MV-4-11 (cell line): ENCODE data around the gene TUFM.
"Not testable (repeated sequence)": the region's sequence is repeated elsewhere in the genome, so short reads cannot be mapped to it uniquely, and the experiment has no call there.

Experiments
- DNase-seq: peaks from one replicate; lab custom pipeline; 2025; lab: John Stamatoyannopoulos, UW

TUFM gene

GRCh38 chr16:28838558-28838918, 7.6 kb downstream of the TUFM start:
- no peak for DNase-seq

- no peak for DNase-seq
Measured at GRCh38 chr16:28837672-28838557, 8.2 kb downstream of the TUFM start.

- no peak for DNase-seq
Measured at GRCh38 chr16:28836761-28837064, 9.4 kb downstream of the TUFM start.

- DNase-seq: no peak
Measured at GRCh38 chr16:28835864-28836760, 10.0 kb downstream of the TUFM start.

- DNase-seq: no peak
Measured at GRCh38 chr16:28834873-28835863, 11.0 kb downstream of the TUFM start.

DNA sequence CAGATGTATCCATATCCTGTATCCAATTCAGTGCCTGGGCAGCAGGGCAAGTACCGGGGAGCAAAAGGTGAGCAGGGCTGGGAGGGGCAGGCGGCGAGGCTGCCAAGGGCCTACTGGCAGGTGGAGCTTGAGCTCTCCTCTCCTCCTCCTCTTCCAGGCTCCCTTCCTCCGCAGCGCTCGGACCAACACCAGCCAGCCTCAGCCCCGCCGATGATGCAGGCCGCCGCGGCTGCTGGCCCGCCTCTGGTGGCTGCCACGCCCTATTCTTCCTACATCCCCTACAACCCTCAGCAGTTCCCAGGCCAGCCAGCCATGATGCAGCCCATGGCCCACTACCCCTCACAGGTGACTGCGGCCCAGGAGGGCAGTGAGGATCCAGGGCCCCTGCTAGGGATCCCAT, 11.8 kb downstream of the TUFM start:
- no peak for DNase-seq

DNA sequence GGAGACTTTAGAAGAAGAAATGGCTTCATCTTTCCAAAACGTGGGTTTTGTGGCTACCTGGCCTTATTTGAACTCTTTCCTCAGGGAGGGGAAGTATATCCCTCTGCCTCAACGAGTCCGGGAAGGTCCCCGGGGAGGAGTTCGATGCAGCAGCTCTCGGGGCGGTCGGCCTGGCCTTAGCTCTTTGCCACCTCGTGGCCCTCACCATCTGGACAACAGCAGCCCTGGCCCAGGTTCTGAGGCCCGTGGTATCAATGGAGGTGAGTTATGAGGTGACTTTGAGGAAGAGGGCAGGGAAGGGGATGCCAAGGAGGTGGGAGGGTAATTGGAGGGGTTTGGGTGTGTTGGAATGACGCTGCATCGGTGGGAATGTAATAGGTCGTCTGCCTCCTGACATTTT, 15.6 kb downstream of the TUFM start:
- DNase-seq: no peak

GRCh38 chr16:28829747-28830146, 16.4 kb downstream of the TUFM start:
- no peak for DNase-seq

DNA sequence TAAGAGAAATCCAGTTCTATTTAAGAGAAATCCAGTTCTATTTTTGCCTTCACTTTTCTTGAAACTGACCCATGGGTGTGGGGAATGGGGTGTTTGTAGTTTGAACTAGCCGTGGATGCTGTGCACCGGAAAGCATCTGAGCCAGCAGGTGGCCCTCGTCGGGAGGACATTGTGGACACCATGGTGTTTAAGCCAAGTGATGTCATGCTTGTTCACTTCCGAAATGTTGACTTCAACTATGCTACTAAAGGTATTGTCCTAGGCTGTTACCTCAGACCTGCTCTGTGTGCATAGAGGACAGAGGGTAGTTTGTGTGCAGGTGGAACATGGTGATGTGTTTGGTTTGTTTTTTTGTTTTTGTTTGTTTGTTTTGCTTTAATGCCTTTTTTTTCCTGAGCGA, 20.0 kb downstream of the TUFM start:
- no peak for DNase-seq

DNA sequence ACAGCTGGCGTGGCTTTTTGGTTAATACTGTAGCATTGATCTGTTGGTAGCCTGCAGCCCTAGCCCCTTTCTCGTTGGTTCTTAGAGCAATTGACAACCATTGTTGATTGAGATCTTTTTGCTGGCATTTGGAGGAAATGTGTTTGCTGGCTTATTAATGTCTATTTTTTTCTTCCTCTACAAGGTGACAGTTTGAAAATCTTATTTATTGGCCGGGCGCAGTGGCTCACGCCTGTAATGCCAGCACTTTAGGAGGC, 21.5 kb downstream of the TUFM start:
- DNase-seq: no peak

DNA sequence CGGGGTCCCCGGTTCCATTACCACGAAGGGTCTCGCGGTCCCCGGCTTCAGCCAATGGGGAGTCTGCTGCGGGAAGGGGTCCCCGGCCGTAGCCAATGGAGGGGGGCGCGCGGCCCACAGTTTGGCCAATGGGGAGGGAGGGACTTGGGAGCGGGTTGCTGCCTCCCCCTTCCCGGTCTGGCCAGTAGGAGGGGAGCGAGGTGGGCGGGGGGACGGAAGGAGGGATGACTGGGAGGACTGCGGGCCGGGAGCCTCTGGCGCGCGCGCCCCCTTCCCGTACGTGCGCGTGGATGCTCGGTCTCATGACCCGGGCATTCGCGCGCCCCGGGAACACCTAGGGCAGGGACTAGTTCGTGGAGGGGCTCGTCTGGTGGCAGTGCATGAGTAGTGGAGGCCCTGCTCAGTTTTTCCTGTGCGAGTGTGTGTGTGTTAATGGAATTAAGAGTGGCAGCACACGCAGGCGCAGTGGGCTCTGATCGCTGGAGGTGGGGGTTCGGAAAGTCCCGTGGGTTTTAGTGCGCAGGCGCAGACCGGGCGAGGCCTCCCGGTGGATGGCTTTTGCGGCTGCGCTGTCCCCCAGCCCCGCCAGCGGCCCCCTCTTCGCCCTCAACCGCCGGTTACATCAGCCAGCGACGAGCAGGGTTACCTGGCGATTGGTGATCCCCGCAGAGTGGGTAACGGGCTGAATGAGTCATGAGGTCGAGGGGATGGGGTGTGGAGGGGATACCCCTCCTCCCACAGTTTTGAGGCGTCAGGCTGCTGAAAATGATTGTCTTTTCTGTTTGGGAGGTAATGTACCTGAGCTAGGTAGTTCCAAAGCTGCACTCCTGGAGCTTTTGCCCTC, 22.1 kb downstream of the TUFM start:
- peak; percentile 94 for DNase-seq

DNA sequence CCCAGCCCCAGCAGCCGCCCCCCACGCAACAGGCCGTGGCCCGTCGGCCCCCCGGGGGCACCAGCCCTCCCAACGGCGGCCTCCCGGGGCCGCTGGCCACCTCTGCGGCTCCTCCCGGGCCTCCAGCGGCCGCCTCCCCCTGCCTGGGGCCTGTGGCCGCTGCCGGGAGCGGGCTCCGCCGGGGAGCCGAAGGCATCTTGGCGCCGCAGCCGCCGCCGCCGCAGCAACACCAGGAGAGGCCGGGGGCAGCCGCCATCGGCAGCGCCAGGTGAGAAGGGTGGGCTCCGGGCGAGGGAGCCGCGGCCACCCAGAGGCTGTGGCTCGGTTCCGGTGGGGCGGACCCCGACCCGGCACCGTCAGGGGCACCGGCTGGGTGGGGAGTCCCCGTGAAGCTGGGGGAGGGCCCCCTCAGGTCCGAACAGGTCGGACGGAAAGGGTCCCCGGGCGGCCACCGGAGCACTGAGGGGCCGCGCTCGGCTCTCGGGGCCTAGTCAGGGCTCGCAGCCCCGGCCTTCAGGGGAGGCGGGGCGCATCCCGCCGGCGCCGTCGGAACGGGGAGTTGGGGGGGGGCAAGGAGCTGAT, 22.8 kb downstream of the TUFM start:
- DNase-seq: no peak

- DNase-seq: peak; percentile 93
Measured at GRCh38 chr16:28822520-28823290, 23.4 kb downstream of the TUFM start, which contains the start of gene ATXN2L. Gene ATXN2L (plus strand): TSS chr16:28822999. CDS start chr16:28823260, 261 bp downstream.

GRCh38 chr16:28821874-28822519, 24.2 kb downstream of the TUFM start:
- no peak for DNase-seq

DNA sequence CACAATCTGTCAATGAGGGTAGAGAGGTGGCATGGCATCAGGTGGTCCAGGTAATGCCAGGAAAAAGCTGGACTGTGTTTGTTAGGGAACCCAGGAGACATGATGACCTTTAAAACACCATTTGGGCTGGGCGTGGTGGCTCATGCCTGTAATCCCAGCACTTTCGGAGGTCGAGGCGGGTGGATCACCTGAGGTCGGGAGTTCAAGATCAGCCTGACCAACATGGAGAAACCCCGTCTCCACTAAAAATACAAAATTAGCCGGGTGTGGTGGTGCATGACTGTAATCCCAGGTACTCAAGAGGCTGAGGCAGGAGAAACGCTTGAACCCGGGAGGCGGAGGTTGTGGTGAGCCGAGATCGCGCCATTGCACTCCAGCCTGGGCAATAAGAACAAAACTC, 25.6 kb downstream of the TUFM start:
- not testable (repeated sequence) for DNase-seq

- DNase-seq: peak; percentile 28
Measured at GRCh38 chr16:28820016-28820415, 26.1 kb downstream of the TUFM start.

DNA sequence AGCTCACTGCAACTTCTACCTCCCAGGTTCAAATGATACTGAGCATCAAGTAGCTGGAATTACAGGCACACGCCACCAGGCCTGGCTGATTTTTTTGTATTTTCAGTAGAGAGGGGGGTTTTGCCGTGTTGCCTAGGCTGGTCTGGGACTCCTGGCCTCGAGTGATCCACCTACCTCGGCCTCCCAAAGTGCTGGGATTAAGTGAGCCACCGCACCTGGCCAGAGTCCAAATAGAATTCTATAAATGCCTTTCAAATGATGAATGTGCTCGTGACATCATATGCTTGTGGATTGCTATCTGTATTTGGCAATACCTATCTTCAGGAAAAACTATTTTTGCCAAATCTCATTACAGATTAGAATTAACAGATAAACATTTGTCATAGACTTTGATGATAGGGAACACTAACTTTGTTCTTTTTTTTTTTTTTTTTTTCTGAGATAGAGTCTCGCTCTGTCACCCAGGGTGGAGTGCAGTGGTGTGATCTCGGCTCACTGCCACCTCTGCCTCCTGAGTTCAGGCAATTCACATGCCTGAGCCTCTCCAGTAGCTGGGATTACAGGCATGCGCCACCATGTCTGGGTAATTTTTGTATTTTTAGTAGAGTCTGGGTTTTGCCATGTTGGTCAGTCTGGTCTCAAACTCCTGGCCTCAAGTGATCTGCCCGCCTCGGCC, 38.6 kb downstream of the TUFM start:
- not testable (repeated sequence) for DNase-seq

GRCh38 chr16:28802235-28803019, 43.7 kb downstream of the TUFM start:
- peak; percentile 84 for DNase-seq
